Left forelimb (tissue), 1 donor: ENCODE data around the gene IFNG.

Experiments
- DNase-seq: peaks from one replicate; pipeline ENCODE4 v3.0.0-alpha.2; 2018; ENCODE audit warnings: low spot score

IFNG gene

GRCh38 chr12:68115281-68115680 is 44.3 kb downstream of the IFNG start:
- no peak for DNase-seq

- no peak for DNase-seq
Measured at GRCh38 chr12:68114606-68115005, 44.9 kb downstream of the IFNG start.

- DNase-seq = no peak
Measured at GRCh38 chr12:68113644-68114043, 45.9 kb downstream of the IFNG start.

- no peak for DNase-seq
Measured at GRCh38 chr12:68111995-68112394, 47.5 kb downstream of the IFNG start.

- DNase-seq = no peak
Measured at GRCh38 chr12:68109444-68110217, 49.9 kb downstream of the IFNG start.

- no peak for DNase-seq
Measured at GRCh38 chr12:68109001-68109400, 50.5 kb downstream of the IFNG start.

GRCh38 chr12:68106660-68107059 is 52.9 kb downstream of the IFNG start:
- no peak for DNase-seq

GRCh38 chr12:68106160-68106559 is 53.4 kb downstream of the IFNG start:
- no peak for DNase-seq
